OCI-LY3 (cell line): ENCODE measurements around the gene ZNF497.

ENCODE experiments used
- EZH2phosphoT487 ChIP-seq: fragments of 200-600 bp; shearing (Covaris generic); IDR thresholded peaks from 2 replicates; pipeline ENCODE4 v1.6.1; 2018; ENCODE audit warnings: antibody characterized with exemption, mixed run types, low read depth
- TF ChIP-seq, protein P1 (sequence below): fragments of 200-600, 300-600 bp; sonication (generic); IDR thresholded peaks from 2 replicates; pipeline ENCODE4 v1.5.1; 2014; ENCODE audit warnings: antibody characterized with exemption, low read length, low read depth

GRCh38 chr19:58317476-58318072 is 45.0 kb downstream of the ZNF497 start:
- TF ChIP-seq, protein P1, sequence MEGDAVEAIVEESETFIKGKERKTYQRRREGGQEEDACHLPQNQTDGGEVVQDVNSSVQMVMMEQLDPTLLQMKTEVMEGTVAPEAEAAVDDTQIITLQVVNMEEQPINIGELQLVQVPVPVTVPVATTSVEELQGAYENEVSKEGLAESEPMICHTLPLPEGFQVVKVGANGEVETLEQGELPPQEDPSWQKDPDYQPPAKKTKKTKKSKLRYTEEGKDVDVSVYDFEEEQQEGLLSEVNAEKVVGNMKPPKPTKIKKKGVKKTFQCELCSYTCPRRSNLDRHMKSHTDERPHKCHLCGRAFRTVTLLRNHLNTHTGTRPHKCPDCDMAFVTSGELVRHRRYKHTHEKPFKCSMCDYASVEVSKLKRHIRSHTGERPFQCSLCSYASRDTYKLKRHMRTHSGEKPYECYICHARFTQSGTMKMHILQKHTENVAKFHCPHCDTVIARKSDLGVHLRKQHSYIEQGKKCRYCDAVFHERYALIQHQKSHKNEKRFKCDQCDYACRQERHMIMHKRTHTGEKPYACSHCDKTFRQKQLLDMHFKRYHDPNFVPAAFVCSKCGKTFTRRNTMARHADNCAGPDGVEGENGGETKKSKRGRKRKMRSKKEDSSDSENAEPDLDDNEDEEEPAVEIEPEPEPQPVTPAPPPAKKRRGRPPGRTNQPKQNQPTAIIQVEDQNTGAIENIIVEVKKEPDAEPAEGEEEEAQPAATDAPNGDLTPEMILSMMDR = no peak
- no peak for TF ChIP-seq EZH2phosphoT487
